Left hindlimb (tissue), 1 donor: ENCODE data around the gene CHD8.
"Not testable (repeated sequence)": the region's sequence is repeated elsewhere in the genome, so short reads cannot be mapped to it uniquely, and the experiment has no call there.

Source experiments
- DNase-seq: peaks from one replicate; pipeline ENCODE4 v3.0.0-alpha.2; 2018

The CHD8 gene

GRCh38 chr14:21431126-21431525 lies 24.8 kb downstream of the CHD8 start:
- DNase-seq: no peak

GRCh38 chr14:21428930-21429329 lies 27.0 kb downstream of the CHD8 start:
- no peak for DNase-seq

GRCh38 chr14:21426692-21427091 lies 29.2 kb downstream of the CHD8 start:
- DNase-seq: no peak

- no peak for DNase-seq
These were observed 36.4 kb downstream of the CHD8 start for GRCh38 chr14:21419528-21419927.

DNA sequence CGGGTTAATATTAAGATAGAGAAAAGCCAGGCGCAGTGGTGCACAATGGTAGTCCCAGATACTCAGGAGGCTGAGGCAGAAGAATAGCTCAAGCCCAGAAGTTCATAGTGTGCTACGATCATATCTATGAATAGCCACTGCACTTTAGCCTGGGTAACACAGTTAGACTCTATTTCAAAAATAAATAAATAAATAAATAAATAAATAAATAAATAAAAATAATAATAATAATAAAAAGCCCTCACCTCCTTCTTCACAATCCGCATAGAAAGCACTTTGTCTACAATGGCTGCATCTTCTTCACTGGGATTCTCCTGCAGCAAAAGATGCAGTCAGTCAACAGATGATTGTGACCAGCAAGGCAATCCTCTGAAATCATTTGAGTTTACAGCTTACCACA lies 40.6 kb downstream of the CHD8 start:
- DNase-seq: no peak

DNA sequence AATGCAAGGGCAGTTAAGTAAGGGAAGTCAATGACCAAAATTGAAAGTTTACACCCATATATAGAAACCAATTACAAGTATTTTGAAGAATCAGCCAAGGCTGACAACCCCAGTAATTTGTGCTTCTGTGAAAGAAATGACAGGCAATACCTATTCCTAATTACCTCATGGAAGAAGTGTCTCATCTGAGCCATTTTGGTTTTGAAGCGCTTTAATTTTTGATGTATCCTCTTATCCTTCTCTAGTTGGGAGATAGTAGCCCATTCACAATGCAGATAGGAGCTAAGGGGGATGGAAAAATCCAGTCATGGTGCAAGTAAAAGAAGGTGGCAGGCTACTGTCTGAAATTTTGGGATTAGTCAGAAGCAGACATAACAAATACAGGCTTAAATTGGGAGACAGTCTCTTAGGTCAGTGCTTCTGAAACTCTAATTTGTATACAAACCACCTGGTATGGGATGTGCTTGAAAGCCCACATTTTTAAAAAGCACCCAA lies 41.7 kb downstream of the CHD8 start:
- no peak for DNase-seq

DNA sequence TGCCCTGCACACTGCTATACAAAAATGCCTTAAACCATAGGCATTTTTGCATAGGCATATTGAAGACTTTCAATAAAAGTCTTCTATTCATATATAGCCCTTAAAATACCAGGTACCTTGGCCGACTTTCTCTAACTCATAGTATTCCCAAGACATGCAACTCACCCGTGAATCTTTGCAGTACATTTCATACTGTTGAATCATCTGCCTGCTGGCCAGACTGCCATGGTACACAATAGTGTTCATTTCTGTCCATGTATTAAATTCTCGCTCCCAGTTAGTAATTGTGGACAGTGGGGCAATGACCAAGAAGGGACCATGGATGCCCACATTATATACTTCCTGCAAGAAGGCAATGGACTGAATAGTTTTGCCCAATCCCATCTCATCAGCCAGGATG lies 47.8 kb downstream of the CHD8 start:
- no peak for DNase-seq

DNA sequence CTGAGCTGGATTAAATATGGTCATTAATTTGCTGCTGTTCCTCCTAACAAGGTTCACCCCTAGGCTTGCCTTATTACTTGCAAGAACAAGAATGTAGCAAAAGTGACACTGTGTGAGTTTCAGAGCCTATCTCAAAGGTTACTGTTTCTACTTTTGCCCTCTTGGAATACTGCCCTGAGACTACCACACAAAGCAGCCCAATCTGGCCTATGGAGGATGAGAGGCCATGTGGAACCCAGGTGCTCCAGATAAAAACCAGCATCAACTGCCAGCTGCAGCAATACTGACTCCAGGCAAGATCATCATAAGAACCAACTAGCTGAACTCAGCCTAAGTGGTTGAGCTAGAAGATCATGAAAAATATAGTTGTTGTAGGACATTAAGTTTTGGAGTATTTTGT lies 49.7 kb downstream of the CHD8 start:
- no peak for DNase-seq

GRCh38 chr14:21405097-21405496 lies 50.8 kb downstream of the CHD8 start:
- DNase-seq: no peak

- DNase-seq: no peak
These were observed 56.5 kb downstream of the CHD8 start for GRCh38 chr14:21399311-21399870.

GRCh38 chr14:21398901-21399300 lies 57.0 kb downstream of the CHD8 start:
- DNase-seq: no peak

GRCh38 chr14:21395450-21395849 lies 60.5 kb downstream of the CHD8 start:
- no peak for DNase-seq

GRCh38 chr14:21385188-21385904 lies 70.6 kb downstream of the CHD8 start:
- no peak for DNase-seq

- DNase-seq: no peak
These were observed 71.5 kb downstream of the CHD8 start for GRCh38 chr14:21384494-21384851.

DNA sequence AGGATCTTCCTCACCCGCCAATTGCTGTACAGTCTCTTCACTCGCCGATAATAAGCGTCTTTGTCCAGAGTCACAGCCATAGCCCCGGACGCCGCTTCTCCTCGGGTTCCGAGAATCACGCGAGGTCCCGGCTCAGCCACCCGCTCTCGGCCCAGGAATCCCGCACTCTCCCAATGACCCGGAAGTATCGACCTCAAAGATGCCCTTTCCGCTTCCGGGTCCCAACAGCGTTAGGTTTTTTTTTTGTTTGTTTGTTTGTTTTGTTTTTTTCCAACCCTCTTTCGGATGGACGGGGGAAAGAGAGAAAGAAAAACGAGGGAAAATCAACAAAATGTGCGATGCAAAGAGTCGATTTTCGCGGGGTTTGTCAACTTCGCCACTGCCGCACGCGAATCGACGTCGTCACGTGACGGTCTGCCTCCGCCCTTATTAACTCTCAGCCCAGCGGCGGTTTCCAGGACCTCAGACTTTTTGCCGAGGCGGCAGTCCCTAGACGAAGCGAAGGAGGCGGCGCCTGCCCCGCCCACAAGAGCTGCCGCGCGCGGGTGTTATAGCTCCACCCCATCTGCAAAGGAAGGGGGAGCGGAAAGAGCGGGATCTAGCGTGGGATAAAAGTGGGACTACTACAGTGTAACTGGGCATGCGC lies 72.0 kb downstream of the CHD8 start, which contains the start of gene SUPT16H:
Gene SUPT16H, minus strand, starts transcription at position 172 of the 646 bp plus-strand sequence. Its CDS starts 92 bp downstream, at position 80.
- DNase-seq: peak; percentile 97

DNA sequence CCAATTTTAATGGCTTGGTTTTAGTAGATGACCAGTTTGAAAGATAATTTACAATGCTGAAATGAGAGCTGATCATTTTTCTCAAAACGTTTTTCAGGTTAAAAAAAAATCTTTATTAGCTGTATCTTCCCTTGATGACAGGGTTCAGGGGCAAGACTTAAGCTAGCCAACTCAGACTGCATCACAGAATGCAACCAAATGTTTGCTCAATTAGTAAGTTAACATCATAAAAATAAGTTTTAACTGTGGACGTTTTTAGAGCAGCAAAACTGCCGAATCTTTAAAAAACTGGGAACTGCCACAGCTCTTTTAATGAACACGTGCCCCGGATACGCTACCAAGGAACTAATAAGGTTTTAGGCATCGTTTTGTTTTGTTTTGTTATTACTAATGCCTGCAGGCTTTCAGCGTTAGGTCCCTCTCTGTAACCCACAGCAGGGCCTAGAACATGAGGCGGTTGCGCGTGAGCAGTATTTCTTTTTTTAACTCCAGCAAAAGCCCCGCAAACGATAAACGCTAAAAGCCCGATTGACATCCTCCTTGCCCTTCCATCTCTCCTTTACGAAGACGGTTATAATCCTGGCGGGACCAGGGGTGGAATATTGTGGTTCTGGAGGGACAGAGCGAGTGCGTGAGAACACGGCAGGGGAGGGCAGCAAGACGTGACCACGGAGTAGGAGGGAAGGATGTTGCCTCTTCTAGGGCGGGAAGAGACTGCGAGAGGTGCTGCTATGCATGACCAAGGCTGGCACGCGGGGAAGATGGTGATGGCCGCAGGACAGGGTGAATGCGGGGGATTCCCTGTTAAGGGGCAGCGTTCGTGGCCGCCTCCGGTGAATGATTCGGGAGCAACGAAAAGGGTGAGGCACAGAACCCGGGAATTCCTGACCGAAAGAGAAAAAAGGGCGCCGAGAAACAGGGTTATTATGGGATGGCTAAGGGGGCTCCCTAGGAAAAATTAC lies 72.8 kb downstream of the CHD8 start:
- DNase-seq: peak; percentile 62

- DNase-seq: no peak
These were observed 73.8 kb downstream of the CHD8 start for GRCh38 chr14:21382095-21382494.

- no peak for DNase-seq
These were observed 76.6 kb downstream of the CHD8 start for GRCh38 chr14:21379338-21379737.

DNA sequence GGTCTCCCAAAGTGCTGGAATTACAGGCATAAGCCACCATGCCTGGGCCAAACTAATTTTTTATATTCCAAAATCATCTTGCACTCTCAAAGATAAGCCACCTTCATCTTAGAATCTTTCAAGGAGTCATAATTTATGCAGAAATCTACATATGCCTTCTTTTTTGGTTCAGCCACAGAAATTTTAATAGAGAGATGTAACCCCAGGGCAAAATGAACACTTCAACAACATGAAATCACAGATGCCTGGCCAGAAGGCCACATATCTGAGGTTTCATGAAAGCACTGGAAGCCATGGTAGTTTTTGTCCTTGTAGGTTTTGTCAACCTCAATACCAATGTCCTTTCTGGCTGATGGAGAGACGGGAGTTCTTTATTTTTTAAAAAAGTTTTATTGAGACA lies 81.9 kb downstream of the CHD8 start:
- no peak for DNase-seq

GRCh38 chr14:21372814-21373213 lies 83.1 kb downstream of the CHD8 start:
- not testable (repeated sequence) for DNase-seq

DNA sequence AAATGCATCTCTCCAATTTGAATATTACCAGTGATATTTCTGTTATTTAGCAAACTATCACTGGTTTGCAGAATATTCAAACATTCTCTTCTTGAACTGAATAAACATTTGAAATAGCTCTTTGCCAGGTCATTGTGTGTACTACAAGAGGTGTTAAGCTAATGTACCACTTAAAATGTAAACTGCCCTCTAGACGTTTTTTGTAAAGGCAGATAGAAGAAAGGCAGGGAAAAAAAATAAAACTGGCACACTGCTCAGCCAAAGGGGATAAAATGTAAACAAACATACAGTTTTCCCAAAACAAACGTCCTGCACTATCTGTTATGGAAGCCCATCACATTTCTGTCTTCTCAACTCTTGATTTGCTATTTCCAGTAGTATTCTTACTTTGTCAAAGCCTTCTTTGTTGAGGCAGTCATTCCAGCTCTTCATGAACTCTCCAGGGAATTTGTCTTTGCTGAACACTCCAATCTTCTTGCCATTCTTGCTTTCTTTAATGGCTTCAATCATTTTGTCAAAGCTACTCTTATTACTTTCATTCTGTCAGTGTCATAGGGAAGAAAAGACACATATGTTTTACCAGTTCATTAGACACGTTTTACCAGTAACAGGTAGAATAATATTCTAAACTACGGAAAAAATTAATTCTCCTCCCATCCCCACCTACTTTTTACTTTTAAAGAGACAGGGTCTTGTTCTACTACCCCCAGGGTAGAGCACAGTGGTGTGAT lies 85.8 kb downstream of the CHD8 start:
- no peak for DNase-seq

GRCh38 chr14:21367582-21368144 lies 88.3 kb downstream of the CHD8 start:
- no peak for DNase-seq
